Mononuclear cell (primary cell): Measurements from ENCODE around the gene VPS16. TPM values are rescaled to one million over a fixed set of nuclear protein-coding genes. Genes with fewer than 3 reads are reported as not detected.

Experiments used
- H3K27me3 ChIP-seq: 2 replicates; pipeline ENCODE4 v1.6.0; 2011; ENCODE audit warnings: low read length, control low read depth; ENCODE audit not compliant: insufficient read depth
- H3K4me1 ChIP-seq: 2 replicates; pipeline ENCODE4 v1.5.1; 2011; ENCODE audit warnings: mild to moderate bottlenecking, low read length, control low read depth; ENCODE audit not compliant: insufficient read depth
- H3K4me3 ChIP-seq: 2 replicates; pipeline ENCODE4 v1.5.1; 2011; ENCODE audit warnings: mild to moderate bottlenecking, low read length, moderate library complexity
- H3K9me3 ChIP-seq: 2 replicates; pipeline ENCODE4 v1.5.1; 2011; ENCODE audit warnings: low read depth, mild to moderate bottlenecking, control low read depth, low read length
- total RNA-seq: library from RNA; depleted of rRNA; stranded (reverse); fragments of >200 nt; gene quantifications from one replicate; pipeline ENCODE4 v1.2.3, GENCODE V29; 2012

Gene VPS16
- total RNA-seq, 1 donor = 16.6 TPM

DNA sequence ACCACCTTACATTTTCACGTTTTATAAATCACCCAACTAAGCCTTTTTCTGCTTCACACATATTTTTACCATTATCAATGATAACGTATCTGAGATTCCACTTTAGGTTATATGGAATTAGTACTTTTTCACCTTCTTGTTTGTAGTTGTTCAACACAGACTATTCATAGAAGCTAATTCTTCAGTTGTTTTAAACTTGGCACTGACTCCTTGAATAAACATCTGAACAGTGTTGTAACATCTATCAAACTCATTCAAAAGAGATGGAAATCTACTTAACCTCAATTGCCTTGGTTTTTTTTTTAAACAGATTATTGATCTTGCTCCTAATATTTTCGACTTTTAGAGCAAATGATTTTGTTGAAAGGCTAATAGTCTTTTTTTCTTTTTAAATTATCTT, 67.0 kb downstream of the VPS16 start:
- H3K27me3 ChIP-seq = no peaks in the 10 kb centered on the region
- H3K4me3 ChIP-seq = no peak overlapping the region
- no peaks in the 10 kb centered on the region for H3K4me1 ChIP-seq
- H3K9me3 ChIP-seq = no peaks in the 10 kb centered on the region

DNA sequence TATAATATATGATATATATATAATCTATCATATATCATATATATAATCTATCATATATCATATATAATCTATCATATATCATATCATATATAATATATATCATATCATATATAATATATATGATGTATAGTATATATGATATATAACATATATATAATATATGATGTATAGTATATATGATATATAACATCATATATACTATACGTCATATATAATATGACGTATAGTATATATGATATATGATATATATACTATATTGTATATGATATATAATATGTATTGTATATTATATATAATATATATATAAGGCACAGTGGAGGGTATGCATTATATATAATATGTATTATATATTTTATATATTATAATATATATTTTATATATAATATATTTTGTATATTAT, 69.4 kb downstream of the VPS16 start:
- H3K4me3 ChIP-seq = no peak overlapping the region
- H3K9me3 ChIP-seq = no peaks in the 10 kb centered on the region
- no peaks in the 10 kb centered on the region for H3K27me3 ChIP-seq
- H3K4me1 ChIP-seq = no peaks in the 10 kb centered on the region

DNA sequence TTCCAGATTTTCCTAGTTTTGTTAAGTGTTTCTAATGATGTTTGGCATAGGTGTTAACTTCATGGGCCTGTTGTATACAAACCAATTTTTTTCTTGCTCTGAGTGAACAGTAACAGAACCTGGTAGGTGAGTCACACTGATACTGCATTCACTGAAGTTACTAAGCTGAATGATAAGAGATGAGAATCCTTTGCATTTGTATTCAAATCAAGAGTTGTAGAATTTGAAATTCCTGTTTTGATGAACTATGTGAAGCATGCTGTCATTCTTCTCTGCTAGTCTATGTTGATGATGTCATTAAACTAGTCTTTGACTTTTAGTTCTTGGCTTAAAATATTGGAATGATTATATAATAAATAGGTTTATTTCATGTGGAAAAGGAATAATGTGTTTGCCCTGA, 70.7 kb downstream of the VPS16 start:
- no peak overlapping the region for H3K4me3 ChIP-seq
- no peaks in the 10 kb centered on the region for H3K27me3 ChIP-seq
- H3K9me3 ChIP-seq = no peaks in the 10 kb centered on the region
- peaks cover 8% of the 10 kb centered on the region for H3K4me1 ChIP-seq

DNA sequence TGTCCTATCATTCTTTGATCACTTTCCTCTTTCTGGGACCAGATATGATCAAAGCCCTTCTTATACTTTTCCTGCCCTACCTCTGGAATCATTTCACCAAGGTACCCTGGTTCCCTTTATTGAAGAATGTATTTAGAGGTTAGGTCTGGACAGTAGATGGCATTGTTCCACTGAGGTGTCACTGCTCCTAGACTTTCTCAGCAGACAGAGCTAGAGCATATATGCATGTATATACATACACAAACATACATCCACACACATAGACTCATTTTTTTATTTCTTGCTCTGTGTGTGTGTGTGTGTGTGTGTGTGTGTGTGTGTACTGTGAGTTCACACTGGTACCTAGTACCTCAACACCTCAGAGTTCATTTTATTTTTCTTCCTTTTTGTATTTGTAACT, 73.6 kb downstream of the VPS16 start:
- Histone ChIP-seq H3K9me3 (no peaks in the 10 kb centered on the region), H3K4me3 (no peak overlapping the region), H3K27me3 (no peaks in the 10 kb centered on the region), H3K4me1 (peaks cover 31% of the 10 kb centered on the region)

Other genes starting within 250 kb of the VPS16 start
- gene NOP56, start 188.1 kb upstream of the VPS16 start, total RNA-seq = 109 TPM
- 103 TPM for gene IDH3B, start 176.5 kb upstream of the VPS16 start, total RNA-seq
- gene EBF4, start 148.0 kb upstream of the VPS16 start, total RNA-seq = 0.63 TPM
- 0.10 TPM for gene CPXM1, start 40.1 kb upstream of the VPS16 start, total RNA-seq
- gene C20orf141, start 25.8 kb upstream of the VPS16 start, total RNA-seq = not detected
- not detected for gene TMEM239, start 24.4 kb upstream of the VPS16 start, total RNA-seq
- 30.0 TPM for gene PCED1A, start 90 bp upstream of the VPS16 start, total RNA-seq
- 148 TPM for gene PTPRA, start 32.7 kb downstream of the VPS16 start, total RNA-seq
- gene GNRH2, start 202.9 kb downstream of the VPS16 start, total RNA-seq = 0.52 TPM
- 11.0 TPM for gene MRPS26, start 205.3 kb downstream of the VPS16 start, total RNA-seq
- not detected for gene OXT, start 230.9 kb downstream of the VPS16 start, total RNA-seq
- not detected for gene AVP, start 244.0 kb downstream of the VPS16 start, total RNA-seq